Colonic mucosa (tissue), 4 donors: Measurements from ENCODE around the gene KIAA1217. TPM values are rescaled to one million over a fixed set of nuclear protein-coding genes. Genes with fewer than 3 reads are reported as not detected.

Experiments
- DNase-seq: peaks from one replicate; pipeline ENCODE4 v3.0.0-alpha.2; 2020
- H3K27ac ChIP-seq: fragments of 200-600 bp; one replicate; pipeline ENCODE4 v1.8.0; 2021
- H3K27me3 ChIP-seq: fragments of 200-600 bp; one replicate; pipeline ENCODE4 v1.8.0; 2021
- H3K36me3 ChIP-seq: fragments of 200-600 bp; one replicate; pipeline ENCODE4 v1.8.0; 2021
- H3K4me1 ChIP-seq: fragments of 200-600 bp; one replicate; pipeline ENCODE4 v1.8.0; 2021; ENCODE audit warnings: mild to moderate bottlenecking
- H3K4me3 ChIP-seq: fragments of 200-600 bp; one replicate; pipeline ENCODE4 v1.8.0; 2021
- H3K9ac ChIP-seq, 2 donors: one replicate each; pipeline ENCODE4 v1.7.0; 2013; ENCODE audit warnings: control low read depth in 2 of 2, low read depth in 2 of 2, low read length in 2 of 2
- H3K9me3 ChIP-seq: fragments of 200-600 bp; one replicate; pipeline ENCODE4 v1.8.0; 2021
- intact Hi-C: fragments of 100-400 bp; cut with DNase I; formaldehyde crosslinking; loops from one replicate; pipeline ENCODE4 v1.14.1; 2022
- total RNA-seq, 2 donors: library from RNA; stranded (reverse); fragmentation: NEBNext Ultra II Directional in 1 of 2; extraction: Animal tissue kit (Norgen Biotek cat#: 25700) in 1 of 2; gene quantifications; one replicate each; pipeline ENCODE4 v1.2.1, GENCODE V29; 2021
- TF ChIP-seq, protein P1 (sequence below): fragments of 200-600 bp; IDR thresholded peaks from one replicate; pipeline ENCODE4 v1.8.0; 2022; ENCODE audit warnings: antibody characterized with exemption, mild to moderate bottlenecking
- donor health status: healthy.
- donor health status: DM: no; HTN: no; CAD: no.
- donor health status: DM: no; HTN: no; CAD: no.

Gene KIAA1217
- total RNA-seq, 2 donors from 2014 or later = 34.2 to 61.2 TPM

DNA sequence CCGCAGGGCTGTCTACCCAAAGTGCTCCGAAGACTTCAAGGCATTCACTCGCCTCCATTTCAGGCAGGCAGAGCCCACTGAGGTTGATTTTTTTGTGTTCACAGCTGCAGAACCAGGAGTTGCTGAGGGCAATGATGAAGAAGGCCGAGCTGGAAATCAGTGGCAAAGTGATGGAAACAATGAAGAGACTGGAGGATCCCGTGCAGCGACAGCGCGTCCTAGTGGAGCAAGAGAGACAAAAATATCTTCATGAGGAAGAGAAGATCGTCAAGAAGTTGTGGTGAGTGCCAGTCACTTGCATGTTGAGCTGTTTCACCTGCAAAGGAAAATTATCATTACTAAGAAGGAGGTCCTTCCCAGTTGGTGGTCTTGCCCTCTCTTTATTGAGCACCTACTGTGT lies 304.2 kb downstream of the KIAA1217 start:
- Histone ChIP-seq H3K4me3 (no peak overlapping the region), H3K9me3 (no peaks in the 10 kb centered on the region), H3K36me3 (no peaks in the 10 kb centered on the region), H3K9ac (no peak overlapping the region), H3K27ac (no peak overlapping the region), H3K4me1 (no peaks in the 10 kb centered on the region), H3K27me3 (no peaks in the 10 kb centered on the region)
- DNase-seq = peak; percentile 38
- TF ChIP-seq, protein P1, sequence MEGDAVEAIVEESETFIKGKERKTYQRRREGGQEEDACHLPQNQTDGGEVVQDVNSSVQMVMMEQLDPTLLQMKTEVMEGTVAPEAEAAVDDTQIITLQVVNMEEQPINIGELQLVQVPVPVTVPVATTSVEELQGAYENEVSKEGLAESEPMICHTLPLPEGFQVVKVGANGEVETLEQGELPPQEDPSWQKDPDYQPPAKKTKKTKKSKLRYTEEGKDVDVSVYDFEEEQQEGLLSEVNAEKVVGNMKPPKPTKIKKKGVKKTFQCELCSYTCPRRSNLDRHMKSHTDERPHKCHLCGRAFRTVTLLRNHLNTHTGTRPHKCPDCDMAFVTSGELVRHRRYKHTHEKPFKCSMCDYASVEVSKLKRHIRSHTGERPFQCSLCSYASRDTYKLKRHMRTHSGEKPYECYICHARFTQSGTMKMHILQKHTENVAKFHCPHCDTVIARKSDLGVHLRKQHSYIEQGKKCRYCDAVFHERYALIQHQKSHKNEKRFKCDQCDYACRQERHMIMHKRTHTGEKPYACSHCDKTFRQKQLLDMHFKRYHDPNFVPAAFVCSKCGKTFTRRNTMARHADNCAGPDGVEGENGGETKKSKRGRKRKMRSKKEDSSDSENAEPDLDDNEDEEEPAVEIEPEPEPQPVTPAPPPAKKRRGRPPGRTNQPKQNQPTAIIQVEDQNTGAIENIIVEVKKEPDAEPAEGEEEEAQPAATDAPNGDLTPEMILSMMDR = no peak
- intact Hi-C loops = loop anchor here (5.0 kb wide), 1 partner anchor 316 kb away; no protein-coding TSS in a partner anchor

DNA sequence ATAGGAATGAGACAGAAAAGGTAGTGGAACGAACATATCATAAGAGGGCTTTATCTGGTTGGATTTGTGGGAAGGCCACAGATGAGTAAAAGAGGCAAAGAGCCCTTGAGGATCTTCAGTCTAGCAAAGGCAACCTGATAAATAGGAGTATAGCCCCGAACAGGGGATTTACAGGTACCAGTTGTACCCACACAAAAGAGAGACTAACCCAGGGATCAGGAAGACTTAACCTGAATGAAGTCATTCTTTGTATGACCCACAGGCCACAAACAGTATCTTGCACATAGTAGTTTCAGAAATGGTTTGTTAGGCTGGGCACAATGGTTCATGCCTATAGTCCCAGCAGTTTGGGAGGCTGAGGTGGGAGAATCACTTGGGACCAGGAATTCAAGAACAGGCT lies 306.5 kb downstream of the KIAA1217 start:
- H3K27me3 ChIP-seq = no peaks in the 10 kb centered on the region
- H3K36me3 ChIP-seq = no peaks in the 10 kb centered on the region
- TF ChIP-seq, protein P1 = no peak
- DNase-seq = no peak
- no peak overlapping the region for H3K4me3 ChIP-seq
- H3K9me3 ChIP-seq = no peaks in the 10 kb centered on the region
- intact Hi-C loops = no loop called here
- no peaks in the 10 kb centered on the region for H3K4me1 ChIP-seq
- H3K9ac ChIP-seq = no peak overlapping the region
- no peak overlapping the region for H3K27ac ChIP-seq

DNA sequence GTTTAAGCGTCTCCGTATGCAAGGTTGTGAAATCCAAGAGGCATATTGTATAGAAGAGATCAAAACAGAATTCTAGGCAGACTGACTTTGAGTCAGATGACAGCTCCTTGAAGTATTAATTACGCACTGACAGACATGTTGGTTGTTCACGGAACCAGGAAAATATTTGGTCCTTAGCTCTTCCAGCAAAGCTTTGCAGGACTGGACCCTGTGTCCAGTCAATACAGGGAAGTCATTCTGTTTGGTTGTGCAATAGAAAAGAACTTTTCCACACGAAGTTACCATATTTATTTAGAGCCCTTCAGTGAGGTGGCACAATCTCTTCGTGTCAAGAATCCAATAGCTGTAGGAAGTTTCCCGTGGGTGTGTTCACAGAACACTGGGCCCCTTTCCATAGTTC lies 309.5 kb downstream of the KIAA1217 start:
- no peak for DNase-seq
- no peaks in the 10 kb centered on the region for H3K4me1 ChIP-seq
- H3K4me3 ChIP-seq = no peak overlapping the region
- intact Hi-C loops = no loop called here
- H3K9ac ChIP-seq = no peak overlapping the region
- H3K36me3 ChIP-seq = no peaks in the 10 kb centered on the region
- TF ChIP-seq, protein P1 = no peak
- H3K27ac ChIP-seq = no peak overlapping the region
- H3K27me3 ChIP-seq = no peaks in the 10 kb centered on the region
- no peaks in the 10 kb centered on the region for H3K9me3 ChIP-seq

DNA sequence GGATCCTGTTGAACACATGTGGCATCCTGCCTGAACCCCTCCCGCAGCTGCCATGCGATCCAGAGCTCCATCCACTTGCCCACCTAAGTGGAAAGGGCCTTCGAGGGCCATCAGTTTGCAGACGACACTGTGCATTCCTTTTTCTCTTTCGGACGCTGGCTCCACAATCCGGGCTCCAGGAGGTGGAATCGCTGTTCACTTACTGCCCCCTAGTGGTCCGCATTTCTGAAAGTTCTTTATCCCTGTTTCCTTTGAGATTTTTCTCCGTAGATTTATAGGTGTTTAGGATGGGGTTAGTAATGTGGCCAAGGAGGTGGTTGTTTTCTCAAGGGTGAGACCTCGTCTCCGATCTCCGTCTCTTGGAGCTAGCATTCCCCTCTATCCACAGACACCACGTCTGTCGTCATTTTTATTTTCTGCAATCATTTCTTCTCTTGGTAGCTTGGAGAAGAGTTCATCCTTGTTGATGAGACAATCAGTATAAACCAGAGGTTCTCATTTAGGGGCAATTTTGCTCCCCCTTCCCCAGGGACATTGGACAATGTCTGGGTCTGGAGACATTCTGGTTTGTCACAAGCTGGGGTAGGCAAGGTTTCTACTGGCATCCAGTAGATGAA lies 310.2 kb downstream of the KIAA1217 start:
- peak; percentile 77 for DNase-seq
- no peaks in the 10 kb centered on the region for H3K27me3 ChIP-seq
- no peak overlapping the region for H3K27ac ChIP-seq
- TF ChIP-seq, protein P1 = peak; percentile 56
- H3K9ac ChIP-seq = no peak overlapping the region
- H3K9me3 ChIP-seq = no peaks in the 10 kb centered on the region
- H3K36me3 ChIP-seq = no peaks in the 10 kb centered on the region
- no peak overlapping the region for H3K4me3 ChIP-seq
- no peaks in the 10 kb centered on the region for H3K4me1 ChIP-seq
- intact Hi-C loops = no loop called here

DNA sequence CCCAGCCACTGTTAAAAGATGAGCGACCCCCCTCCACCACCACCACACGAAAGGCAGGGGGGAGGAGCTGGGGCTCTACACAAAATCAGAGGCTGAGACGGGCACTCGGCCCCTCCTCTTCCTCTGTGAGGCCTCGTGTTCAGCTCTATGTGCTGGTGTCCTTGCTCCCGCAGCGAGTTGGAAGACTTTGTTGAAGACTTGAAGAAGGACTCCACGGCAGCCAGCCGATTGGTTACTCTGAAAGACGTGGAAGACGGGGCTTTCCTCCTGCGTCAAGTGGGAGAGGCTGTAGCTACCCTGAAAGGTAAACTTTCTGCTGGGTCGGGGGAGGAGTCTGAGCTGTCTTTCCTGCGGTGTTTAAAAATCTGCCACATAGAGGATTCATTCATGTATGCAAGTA lies 311.0 kb downstream of the KIAA1217 start:
- Histone ChIP-seq H3K9ac (no peak overlapping the region), H3K4me1 (no peaks in the 10 kb centered on the region), H3K27ac (no peak overlapping the region), H3K36me3 (no peaks in the 10 kb centered on the region), H3K27me3 (no peaks in the 10 kb centered on the region), H3K9me3 (no peaks in the 10 kb centered on the region), H3K4me3 (no peak overlapping the region)
- DNase-seq = no peak
- intact Hi-C loops = no loop called here
- TF ChIP-seq, protein P1 = no peak
